Astrocyte of the spinal cord (primary cell): Measurements from ENCODE around the gene WDR33.

Experiments
- DNase-seq: peaks from one replicate; pipeline ENCODE4 v3.0.0; 2011; ENCODE audit warnings: low read depth, low spot score
- H3K4me3 ChIP-seq: 2 replicates; pipeline ENCODE4 v1.5.1; 2011; ENCODE audit warnings: low read depth, mild to moderate bottlenecking, low read length, moderate library complexity
- in situ Hi-C: cut with HindIII; loops from 2 replicates; pipeline ENCODE4 v1.10.0; 2017; ENCODE audit warnings: low sequenced_read_pairs
- TF ChIP-seq, protein P1 (sequence below): IDR thresholded peaks from 2 replicates; pipeline ENCODE4 v1.5.1; 2012; ENCODE audit warnings: low read depth, mild to moderate bottlenecking, low read length, inconsistent platforms

Gene WDR33

DNA sequence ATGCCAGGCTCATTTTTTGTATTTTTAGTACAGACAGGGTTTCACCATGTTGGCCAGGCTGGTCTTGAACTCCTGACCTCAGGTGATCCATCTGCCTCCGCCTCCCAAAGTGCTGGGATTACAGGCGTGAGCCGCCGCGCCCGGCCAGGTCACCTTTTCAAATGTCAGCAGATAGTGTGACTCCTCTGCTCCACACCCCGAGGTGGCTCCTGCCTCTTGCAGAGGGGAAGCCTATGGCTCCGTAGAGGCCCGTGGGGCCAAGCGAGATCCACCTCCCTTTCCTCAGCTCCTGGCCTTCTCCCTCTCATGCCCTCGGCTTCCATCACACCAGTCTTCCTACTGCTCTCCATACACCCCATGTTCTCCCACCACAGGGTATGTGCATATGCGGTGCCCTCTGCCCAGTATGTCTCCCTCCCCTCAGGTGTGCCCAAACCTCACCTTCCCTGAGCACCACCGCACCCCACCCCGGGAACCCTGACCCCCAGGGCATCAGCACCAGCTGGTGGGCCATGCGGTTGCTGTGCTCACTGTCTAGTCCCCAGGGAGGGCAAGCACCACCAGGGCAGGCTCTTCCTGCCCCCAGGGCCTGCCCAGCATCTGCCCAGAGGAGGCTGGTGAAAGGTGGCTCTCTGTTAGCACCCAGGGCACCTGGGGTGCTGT, 154.3 kb downstream of the WDR33 start:
- TF ChIP-seq, protein P1, sequence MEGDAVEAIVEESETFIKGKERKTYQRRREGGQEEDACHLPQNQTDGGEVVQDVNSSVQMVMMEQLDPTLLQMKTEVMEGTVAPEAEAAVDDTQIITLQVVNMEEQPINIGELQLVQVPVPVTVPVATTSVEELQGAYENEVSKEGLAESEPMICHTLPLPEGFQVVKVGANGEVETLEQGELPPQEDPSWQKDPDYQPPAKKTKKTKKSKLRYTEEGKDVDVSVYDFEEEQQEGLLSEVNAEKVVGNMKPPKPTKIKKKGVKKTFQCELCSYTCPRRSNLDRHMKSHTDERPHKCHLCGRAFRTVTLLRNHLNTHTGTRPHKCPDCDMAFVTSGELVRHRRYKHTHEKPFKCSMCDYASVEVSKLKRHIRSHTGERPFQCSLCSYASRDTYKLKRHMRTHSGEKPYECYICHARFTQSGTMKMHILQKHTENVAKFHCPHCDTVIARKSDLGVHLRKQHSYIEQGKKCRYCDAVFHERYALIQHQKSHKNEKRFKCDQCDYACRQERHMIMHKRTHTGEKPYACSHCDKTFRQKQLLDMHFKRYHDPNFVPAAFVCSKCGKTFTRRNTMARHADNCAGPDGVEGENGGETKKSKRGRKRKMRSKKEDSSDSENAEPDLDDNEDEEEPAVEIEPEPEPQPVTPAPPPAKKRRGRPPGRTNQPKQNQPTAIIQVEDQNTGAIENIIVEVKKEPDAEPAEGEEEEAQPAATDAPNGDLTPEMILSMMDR: no peak
- in situ Hi-C loops: no loop called here
- H3K4me3 ChIP-seq: no peak overlapping the region
- no peak for DNase-seq

GRCh38 chr2:127655209-127656073, 155.5 kb downstream of the WDR33 start:
- in situ Hi-C loops: no loop called here
- TF ChIP-seq, protein P1: no peak
- H3K4me3 ChIP-seq: no peak overlapping the region

GRCh38 chr2:127654838-127655175, 156.2 kb downstream of the WDR33 start:
- DNase-seq: no peak
- in situ Hi-C loops: no loop called here
- TF ChIP-seq, protein P1: no peak

More at GRCh38 chr2:127655209-127656073, 155.5 kb downstream of the WDR33 start:
- DNase-seq: no peak

GRCh38 chr2:127654084-127654837, 156.7 kb downstream of the WDR33 start:
- in situ Hi-C loops: no loop called here
- DNase-seq: no peak
- no peak overlapping the region for H3K4me3 ChIP-seq
- TF ChIP-seq, protein P1: no peak

More at GRCh38 chr2:127654838-127655175, 156.2 kb downstream of the WDR33 start:
- H3K4me3 ChIP-seq: no peak overlapping the region

DNA sequence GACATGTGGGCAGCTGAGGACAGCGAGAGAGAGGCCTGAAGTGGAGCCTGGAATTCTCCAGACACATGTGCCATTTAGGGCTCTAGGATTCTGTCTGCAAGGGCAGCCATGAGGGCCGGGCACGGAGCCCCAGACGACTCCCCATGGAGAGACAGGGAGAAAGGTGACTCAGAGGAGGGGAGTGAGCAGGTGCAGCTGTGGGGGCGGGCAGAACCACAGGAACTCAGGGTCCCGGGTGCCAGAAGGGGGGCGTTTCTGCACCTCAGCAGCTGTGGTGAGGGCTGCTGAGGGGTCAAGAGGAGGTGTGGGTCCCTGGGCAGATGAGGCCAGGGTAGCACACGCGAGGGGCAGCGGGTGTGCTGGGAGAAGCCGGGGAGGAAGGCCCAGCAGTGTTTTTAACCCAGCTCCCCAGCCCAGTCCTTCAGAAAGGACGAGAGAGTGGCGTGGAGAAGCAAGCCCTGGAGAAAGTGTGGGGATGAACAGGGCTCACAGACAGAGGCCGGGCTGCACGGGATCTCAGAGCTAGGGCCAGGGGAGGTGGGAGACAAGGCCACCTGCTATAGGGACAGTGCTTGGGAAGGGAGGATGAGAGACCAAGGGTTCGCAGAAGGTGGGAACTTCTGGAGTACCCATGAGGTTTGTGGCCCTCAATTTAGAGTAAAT, 157.4 kb downstream of the WDR33 start:
- no peak overlapping the region for H3K4me3 ChIP-seq
- DNase-seq: no peak
- in situ Hi-C loops: no loop called here
- TF ChIP-seq, protein P1: no peak

GRCh38 chr2:127652786-127653357, 158.1 kb downstream of the WDR33 start:
- in situ Hi-C loops: no loop called here
- TF ChIP-seq, protein P1: no peak
- no peak overlapping the region for H3K4me3 ChIP-seq
- no peak for DNase-seq
